Activated naive CD8-positive, alpha-beta T cell treated with anti-CD3 and anti-CD28 coated beads, Interleukin-2, amount 10 ng/mL, durations not matched to agents 7 days and 5 days (primary cell): ENCODE measurements around the gene CENPM. TPM values are rescaled to one million over a fixed set of nuclear protein-coding genes. Genes with fewer than 3 reads are reported as not detected.

Source experiments
- ATAC-seq: fragments of 150-1000 bp; cut with Tn5 transposase; one replicate; pipeline ENCODE4 v1.10.0; 2021; ENCODE audit warnings: low read depth, moderate library complexity
- POLR2A ChIA-PET: fragments of 350-600 bp; sonication (Branson Sonifier 250); formaldehyde crosslinking; loops from one replicate; lab custom pipeline; 2021; ENCODE audit warnings: antibody characterized with exemption; lab: Charles Lee
- DNase-seq: peaks from one replicate; pipeline ENCODE4 v3.0.0; 2021
- H3K27ac Mint-ChIP-seq: one replicate; pipeline ENCODE4 v1.8.0; 2022; ENCODE audit warnings: mild to moderate bottlenecking, mixed read lengths
- H3K27me3 Mint-ChIP-seq: one replicate; pipeline ENCODE4 v1.8.0; 2022; ENCODE audit warnings: mild to moderate bottlenecking, moderate library complexity, mixed read lengths
- H3K36me3 Mint-ChIP-seq: one replicate; pipeline ENCODE4 v1.8.0; 2021; ENCODE audit warnings: mild to moderate bottlenecking, mixed read lengths
- H3K4me1 Mint-ChIP-seq: one replicate; pipeline ENCODE4 v1.8.0; 2021; ENCODE audit warnings: mixed read lengths
- H3K4me3 Mint-ChIP-seq: one replicate; pipeline ENCODE4 v1.8.0; 2022; ENCODE audit warnings: mild to moderate bottlenecking, moderate library complexity, mixed read lengths
- H3K9me3 Mint-ChIP-seq: one replicate; pipeline ENCODE4 v1.8.0; 2021; ENCODE audit warnings: mixed read lengths
- total RNA-seq, 2 experiments: library from RNA; stranded (reverse); gene quantifications; one replicate each; pipeline ENCODE4 v1.2.3, GENCODE V29; 2021

CENPM gene
- total RNA-seq, 2 experiments from 2014 or later: 45.4 to 53.2 TPM

DNA sequence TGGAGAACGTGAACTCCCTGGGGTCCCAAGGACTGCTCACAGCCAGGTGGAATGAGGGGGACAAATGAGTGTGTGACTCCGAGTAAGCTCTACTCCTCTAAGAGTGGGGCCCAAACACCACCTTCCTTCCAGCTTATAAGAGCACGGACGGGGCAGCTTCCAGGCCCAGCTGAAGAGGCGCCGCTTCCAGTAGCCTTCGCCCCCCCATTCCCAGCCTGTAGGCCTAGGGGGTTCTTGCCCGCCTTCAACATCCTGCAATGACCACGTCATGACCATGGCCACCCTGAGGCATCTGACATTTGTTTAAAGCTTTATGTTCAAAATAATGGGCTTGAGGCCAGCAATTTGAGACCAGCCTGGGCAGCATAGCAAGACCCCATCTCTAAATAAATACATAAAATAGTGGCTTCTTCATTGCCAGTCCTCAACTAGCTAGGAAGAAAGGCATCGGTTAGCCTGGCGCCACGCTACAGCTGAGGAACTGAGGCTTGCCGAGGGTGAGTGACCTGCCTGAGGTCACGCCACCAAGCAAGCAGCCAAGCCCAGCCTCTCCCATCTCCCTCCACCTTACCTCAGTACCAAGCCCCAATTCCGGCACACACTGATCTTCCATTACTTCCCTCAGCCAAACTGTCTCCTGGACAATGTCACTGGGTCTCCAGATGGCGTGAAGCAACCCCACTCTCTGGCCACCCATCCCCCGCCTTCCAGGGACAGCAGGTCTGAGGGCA, 12.5 kb downstream of the CENPM start:
- DNase-seq (no peak), ATAC-seq (no peak)
- Mint-ChIP-seq H3K9me3 (no peaks in the 10 kb centered on the region), H3K4me3 (no peak overlapping the region), H3K36me3 (peaks cover 4% of the 10 kb centered on the region), H3K27ac (no peak overlapping the region), H3K4me1 (peaks cover 8% of the 10 kb centered on the region), H3K27me3 (no peaks in the 10 kb centered on the region)
- POLR2A ChIA-PET: interaction anchor here (0.9 to 1.5 kb wide), 5 partner anchors 8 to 235 kb away, joined by 3 to 5 read pairs (median 3); partner anchors contain the start of genes CCDC134, CENPM, MEI1 and TNFRSF13C

DNA sequence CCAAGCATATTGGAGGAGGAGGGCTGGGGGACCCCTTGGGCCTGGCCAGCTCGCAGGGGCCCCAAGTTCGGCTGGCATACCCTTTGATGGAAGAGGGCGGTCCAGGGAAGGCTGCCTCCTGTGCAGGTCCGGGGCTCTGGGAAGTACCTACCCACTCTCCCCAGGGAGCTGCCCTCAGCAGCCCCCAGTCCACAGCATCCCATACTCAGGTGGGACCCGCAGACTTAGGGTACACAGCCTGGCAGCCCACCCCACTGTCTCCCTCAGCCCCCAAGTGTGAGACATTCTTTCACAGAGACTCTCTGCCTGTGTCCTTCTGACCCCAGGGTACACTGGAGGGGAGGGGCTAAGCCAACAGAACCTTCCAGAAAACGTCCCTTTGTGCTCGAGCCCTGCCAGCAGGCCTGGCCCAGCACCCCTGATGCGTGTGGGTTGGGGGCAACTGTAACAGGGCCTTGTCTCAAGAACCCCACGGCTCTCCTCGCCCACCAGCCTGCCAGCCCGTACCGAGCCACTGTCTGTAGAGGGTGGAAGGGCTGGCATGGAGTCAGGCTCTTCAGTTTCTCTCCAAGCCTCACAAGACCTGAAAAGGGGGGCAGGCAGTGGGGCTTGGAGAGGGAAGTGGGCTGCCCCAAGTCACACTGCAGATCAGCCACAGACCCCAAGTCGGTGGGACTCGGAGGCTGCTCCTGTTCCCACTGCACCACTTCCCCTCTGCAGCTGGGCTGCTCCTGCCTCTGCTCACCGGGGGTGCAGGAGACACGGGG, 13.4 kb downstream of the CENPM start:
- Mint-ChIP-seq H3K27ac (no peak overlapping the region), H3K4me1 (peaks cover 5% of the 10 kb centered on the region), H3K36me3 (peaks cover 2% of the 10 kb centered on the region), H3K9me3 (no peaks in the 10 kb centered on the region), H3K4me3 (no peak overlapping the region), H3K27me3 (no peaks in the 10 kb centered on the region)
- POLR2A ChIA-PET: interaction anchor here (1.0 to 1.5 kb wide), 3 partner anchors 25 to 235 kb away, joined by 3 to 4 read pairs (median 3); partner anchors contain the start of genes CCDC134 and MEI1
- DNase-seq (no peak), ATAC-seq (peak; percentile 23)

DNA sequence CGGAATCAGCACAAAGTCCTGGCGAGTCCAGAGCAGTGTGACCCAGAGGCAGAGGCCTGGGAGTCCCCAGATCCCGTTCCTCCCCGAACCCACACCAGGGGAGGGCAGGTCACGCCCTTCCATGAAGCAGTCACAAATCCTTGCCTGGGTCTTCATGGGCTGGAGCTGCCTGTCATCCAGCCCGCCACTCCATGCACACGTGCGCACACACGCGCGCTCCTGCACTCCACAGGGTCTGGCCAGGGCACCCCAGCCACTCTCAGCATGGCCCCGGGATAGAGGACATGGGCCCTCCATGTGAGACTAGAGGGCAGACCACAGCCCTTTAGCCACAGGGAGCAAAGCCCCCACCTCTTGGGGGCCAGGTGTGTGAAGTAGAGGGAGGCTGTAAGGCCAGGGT, 14.6 kb downstream of the CENPM start:
- ATAC-seq (no peak), DNase-seq (no peak)
- POLR2A ChIA-PET: no interaction called here
- Mint-ChIP-seq H3K9me3 (no peaks in the 10 kb centered on the region), H3K36me3 (peaks cover 2% of the 10 kb centered on the region), H3K27me3 (peaks cover 4% of the 10 kb centered on the region), H3K4me3 (no peak overlapping the region), H3K4me1 (peaks cover 7% of the 10 kb centered on the region), H3K27ac (no peak overlapping the region)

DNA sequence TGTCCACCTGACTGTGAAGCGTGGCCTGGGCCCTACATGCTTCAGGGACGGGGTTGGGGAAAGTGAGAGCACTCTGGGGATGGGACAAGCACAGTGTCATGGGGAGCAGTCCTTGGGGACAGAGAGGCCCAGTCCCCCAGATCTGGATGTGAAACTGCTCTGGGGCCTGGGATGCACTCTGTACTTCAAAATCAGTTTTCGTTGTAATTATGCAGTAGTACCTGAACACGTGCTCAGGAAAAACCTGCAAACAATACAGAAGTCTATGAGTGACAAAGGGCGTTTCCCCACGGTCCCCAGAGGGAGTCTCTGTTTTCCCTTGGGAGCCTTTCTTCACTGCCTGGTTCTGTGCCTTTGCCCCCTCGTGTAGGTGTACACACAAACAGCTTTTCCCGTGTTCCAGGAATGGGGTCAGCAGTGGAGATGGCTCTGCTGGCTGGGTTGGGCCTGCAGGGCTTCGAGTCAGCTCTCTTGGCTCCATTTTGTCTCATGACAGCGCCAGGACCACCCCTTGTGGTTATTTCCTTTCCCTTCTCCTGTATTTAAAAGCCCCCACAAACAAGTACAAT, 15.2 kb downstream of the CENPM start:
- H3K27ac Mint-ChIP-seq: no peak overlapping the region
- ATAC-seq: no peak
- H3K27me3 Mint-ChIP-seq: peaks cover 9% of the 10 kb centered on the region
- H3K36me3 Mint-ChIP-seq: peaks cover 2% of the 10 kb centered on the region
- no peak overlapping the region for H3K4me3 Mint-ChIP-seq
- H3K9me3 Mint-ChIP-seq: no peaks in the 10 kb centered on the region
- POLR2A ChIA-PET: no interaction called here
- peaks cover 7% of the 10 kb centered on the region for H3K4me1 Mint-ChIP-seq
- no peak for DNase-seq

DNA sequence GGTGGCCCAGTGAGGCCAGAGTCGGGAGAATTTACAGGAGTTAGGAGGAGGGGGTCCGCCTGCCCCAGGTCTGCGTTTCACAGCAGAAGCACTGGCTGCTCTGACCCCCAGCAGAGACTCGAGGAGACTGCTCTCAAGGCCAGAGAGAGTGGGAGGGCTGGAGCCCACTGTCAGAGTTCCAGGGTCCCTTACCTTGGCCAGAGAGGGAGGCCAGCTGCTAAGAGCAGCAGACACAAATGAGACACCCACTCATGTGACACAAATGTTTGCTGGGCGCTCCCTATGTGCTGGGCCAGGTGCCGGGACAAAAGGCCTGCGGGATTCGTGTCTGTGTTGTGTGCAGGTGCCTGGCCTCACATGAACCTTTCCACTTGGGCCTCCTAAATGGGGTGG, 17.5 kb downstream of the CENPM start:
- ATAC-seq (no peak), DNase-seq (no peak)
- H3K27ac Mint-ChIP-seq: no peak overlapping the region
- H3K4me1 Mint-ChIP-seq: peaks cover 7% of the 10 kb centered on the region
- peaks cover 20% of the 10 kb centered on the region for H3K27me3 Mint-ChIP-seq
- POLR2A ChIA-PET: interaction anchor here (0.9 kb wide), 1 partner anchor 57 kb away, joined by 6 read pairs; no protein-coding TSS in a partner anchor
- H3K4me3 Mint-ChIP-seq: no peak overlapping the region
- no peaks in the 10 kb centered on the region for H3K36me3 Mint-ChIP-seq
- no peaks in the 10 kb centered on the region for H3K9me3 Mint-ChIP-seq

DNA sequence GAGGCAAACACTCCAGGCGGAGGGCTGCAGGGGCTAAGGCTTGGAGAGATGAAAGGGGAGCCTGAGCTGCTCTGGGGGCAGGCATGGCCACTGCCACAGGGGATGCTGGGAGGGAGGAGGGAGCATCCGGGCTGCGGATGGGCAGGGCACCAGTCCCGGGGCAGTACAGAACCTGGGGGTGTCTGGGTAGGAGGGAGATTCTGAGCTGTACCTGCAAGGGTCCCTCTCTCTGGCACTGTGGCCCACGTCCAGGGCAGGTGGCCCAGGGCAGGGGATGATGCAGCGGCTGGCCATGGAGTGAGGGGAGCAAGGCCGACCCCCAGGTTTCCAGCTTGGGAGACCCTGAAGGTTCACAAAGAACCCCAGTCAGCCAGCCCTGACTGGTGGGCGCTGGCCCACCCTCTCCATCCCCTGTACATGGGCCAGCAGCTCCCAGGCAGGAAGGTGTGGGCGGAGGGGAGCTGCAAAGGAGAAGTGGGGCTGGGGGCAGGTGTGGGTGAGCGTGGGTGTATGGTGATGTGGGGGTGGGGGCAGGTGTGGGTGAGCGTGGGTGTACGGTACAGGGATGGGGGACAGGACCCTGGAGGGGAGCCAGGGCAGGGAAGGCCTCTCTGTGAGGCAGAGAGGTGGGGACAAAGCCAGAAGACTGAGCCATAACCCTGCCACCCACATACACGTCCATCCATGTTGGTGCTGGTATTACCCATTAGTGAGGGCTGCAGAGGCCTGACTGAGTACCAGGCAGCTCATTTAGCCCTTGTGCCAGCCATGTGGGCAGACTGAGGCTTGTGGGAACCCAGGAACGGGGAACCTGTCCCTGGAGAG, 18.1 kb downstream of the CENPM start:
- Mint-ChIP-seq H3K36me3 (no peaks in the 10 kb centered on the region), H3K4me1 (peaks cover 5% of the 10 kb centered on the region), H3K27ac (no peak overlapping the region), H3K4me3 (no peak overlapping the region), H3K9me3 (no peaks in the 10 kb centered on the region), H3K27me3 (peaks cover 20% of the 10 kb centered on the region)
- ATAC-seq (no peak), DNase-seq (no peak)
- POLR2A ChIA-PET: interaction anchor here (0.8 kb wide), 1 partner anchor 9 kb away, joined by 3 read pairs; no protein-coding TSS in a partner anchor

DNA sequence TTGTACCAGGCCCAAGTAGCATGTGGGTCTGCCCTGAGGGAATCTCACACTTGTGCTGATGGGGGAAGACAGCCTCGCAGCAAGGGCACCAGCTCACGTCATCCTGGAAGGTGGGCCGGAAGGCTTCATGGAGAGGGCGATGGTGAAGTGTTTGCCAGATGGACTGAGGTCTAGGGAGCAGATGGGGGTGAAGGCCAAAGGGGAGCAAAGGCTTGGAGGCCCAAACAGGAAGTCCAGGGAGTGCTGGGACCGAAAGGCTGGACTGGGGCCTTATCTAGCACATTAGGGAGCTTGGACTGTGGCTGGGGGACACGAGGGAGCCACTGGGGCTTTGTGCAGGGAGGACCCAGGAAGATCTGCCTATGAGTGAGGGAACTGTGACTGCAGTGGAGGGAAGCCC, 19.1 kb downstream of the CENPM start:
- POLR2A ChIA-PET: no interaction called here
- Mint-ChIP-seq H3K36me3 (no peaks in the 10 kb centered on the region), H3K4me1 (peaks cover 2% of the 10 kb centered on the region), H3K9me3 (no peaks in the 10 kb centered on the region), H3K4me3 (no peak overlapping the region), H3K27ac (no peak overlapping the region), H3K27me3 (peaks cover 20% of the 10 kb centered on the region)
- no peak for ATAC-seq
- DNase-seq: no peak

DNA sequence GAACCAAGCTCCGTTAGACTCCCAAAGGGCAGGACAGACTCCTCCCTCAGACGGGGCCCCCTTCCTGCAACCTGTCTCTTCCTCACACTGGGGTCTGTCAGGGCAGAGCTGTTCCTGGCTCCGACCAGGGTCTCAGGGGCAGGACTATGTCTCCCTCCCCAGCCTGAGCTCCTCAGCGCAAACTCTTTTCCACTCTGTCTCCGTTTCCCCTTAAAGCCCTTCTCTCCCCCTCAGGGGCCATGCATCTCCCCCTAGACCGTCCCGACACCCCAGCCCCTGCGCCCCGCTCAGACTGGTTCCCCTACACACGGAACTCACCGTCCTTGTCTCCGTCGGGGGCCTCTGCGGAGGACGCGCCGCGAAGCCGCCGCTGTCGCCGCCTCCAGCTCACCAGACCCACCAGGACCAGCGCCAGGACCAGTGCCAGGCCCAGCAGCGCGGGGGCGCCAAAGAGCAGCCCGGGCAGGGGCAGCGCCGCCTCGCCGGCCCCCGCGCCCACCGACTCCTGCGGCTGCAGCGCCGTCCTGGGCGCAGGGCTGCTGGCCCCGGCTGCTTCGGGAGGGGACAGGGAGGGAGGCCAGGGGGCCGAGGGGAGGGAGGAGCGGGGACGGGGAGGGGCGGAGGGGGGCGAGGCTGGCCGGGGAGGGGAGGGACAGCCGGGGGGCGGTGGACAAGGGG, 21.0 kb downstream of the CENPM start:
- Mint-ChIP-seq H3K4me3 (peak overlapping the region; percentile 63), H3K36me3 (no peaks in the 10 kb centered on the region), H3K27ac (no peak overlapping the region), H3K4me1 (peaks cover 2% of the 10 kb centered on the region), H3K27me3 (peaks cover 25% of the 10 kb centered on the region), H3K9me3 (no peaks in the 10 kb centered on the region)
- DNase-seq (peak; percentile 87), ATAC-seq (peak; percentile 82)
- POLR2A ChIA-PET: interaction anchor here (1.2 to 2.8 kb wide), 5 partner anchors 10 to 145 kb away, joined by 3 to 15 read pairs (median 5); partner anchors contain the start of gene CENPM

DNA sequence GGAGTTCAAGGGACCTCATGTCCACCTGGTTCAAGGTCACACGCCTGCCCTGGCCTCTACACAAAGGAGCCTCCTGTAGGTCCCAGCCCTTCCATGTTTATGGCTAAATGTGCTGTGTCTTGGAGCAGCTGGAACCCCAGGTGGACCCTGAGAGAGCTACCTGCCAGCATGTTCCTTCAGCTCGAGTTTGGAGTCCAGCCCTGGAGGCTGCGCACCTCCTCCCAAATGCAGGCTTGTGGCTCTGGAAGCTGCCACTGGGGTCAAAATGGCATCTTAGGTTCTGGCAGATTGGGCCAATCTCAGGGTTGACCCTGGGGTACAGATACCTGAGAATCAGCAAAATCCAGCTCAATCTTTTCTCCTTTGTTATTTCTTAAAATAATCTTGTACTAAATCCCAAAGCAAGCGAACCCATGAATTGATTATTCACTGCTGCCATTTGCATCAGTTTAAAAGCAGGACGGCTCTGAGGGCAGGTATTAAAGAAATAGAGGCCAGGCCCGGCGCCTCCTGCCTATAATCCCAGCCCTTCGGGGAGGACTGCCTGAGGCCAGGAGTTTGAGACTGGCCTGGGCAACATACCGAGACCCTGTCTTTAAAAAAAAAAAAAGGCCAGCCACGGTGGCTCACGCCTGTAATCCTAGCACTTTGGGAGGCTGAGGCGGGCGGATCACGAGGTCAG, 23.2 kb downstream of the CENPM start:
- Mint-ChIP-seq H3K4me3 (no peak overlapping the region), H3K27me3 (peaks cover 28% of the 10 kb centered on the region), H3K36me3 (no peaks in the 10 kb centered on the region), H3K9me3 (no peaks in the 10 kb centered on the region), H3K4me1 (peaks cover 9% of the 10 kb centered on the region), H3K27ac (no peak overlapping the region)
- DNase-seq: no peak
- ATAC-seq: no peak
- POLR2A ChIA-PET: no interaction called here

DNA sequence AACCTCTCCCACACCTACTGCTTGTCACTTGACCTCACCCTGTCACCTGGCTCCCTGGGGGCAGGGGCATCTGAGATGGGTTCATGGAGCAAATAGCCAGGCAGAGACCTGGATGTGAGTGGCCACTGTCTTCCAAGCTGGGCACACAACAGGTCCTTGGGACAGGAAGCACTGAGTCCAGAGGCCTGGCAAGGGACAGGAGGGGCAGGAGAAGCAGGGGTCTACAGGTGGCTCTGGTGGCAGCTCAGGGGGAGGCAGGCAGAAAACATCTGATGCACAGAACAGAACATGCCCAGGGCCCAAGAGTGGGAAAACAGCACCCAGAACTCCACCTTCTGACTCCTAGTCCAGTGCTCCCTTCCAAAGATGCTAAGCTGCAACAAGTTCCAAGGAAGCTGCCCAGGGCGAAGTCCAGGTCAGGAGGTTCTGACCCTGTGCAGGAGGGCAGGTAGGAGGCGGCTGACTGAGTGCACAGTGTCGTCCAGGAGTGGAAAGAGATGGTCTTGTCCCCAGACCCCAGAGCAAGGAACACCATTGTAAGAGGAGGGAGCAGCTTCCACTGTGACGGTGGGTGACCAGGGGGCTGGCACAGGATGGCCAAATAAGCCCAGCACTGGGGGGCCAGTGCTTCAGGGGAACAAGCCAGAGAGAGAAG, 23.9 kb downstream of the CENPM start:
- no peak for DNase-seq
- Mint-ChIP-seq H3K4me3 (no peak overlapping the region), H3K4me1 (peaks cover 12% of the 10 kb centered on the region), H3K9me3 (no peaks in the 10 kb centered on the region), H3K27me3 (peaks cover 32% of the 10 kb centered on the region), H3K36me3 (no peaks in the 10 kb centered on the region), H3K27ac (no peak overlapping the region)
- POLR2A ChIA-PET: interaction anchor here (0.6 kb wide), 1 partner anchor 12 kb away, joined by 3 read pairs; no protein-coding TSS in a partner anchor
- ATAC-seq: no peak

DNA sequence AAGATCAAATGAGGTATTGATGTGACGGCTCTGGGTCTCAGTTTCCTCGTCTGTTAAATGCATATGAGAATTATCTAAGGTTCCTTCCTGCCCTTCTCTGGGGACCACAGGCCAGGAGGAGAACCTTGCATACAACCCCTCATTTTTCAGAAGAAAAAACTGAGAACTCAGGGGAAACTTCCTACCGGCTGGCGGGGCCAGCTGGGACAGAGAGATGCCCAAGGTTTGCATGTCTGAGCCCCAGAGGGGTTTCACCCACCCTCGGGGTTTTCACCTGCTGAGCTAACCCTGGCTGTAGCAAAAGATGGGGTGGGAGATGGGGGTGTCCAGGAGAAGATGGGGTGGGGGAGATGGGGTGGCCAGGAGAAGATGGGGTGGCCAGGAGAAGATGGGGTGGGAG, 24.6 kb downstream of the CENPM start:
- ATAC-seq (no peak), DNase-seq (no peak)
- POLR2A ChIA-PET: interaction anchor here (0.6 kb wide), 1 partner anchor 13 kb away, joined by 3 read pairs; no protein-coding TSS in a partner anchor
- H3K4me3 Mint-ChIP-seq: no peak overlapping the region
- H3K4me1 Mint-ChIP-seq: peaks cover 13% of the 10 kb centered on the region
- peaks cover 33% of the 10 kb centered on the region for H3K27me3 Mint-ChIP-seq
- no peaks in the 10 kb centered on the region for H3K9me3 Mint-ChIP-seq
- no peaks in the 10 kb centered on the region for H3K36me3 Mint-ChIP-seq
- H3K27ac Mint-ChIP-seq: no peak overlapping the region
